NCI-H510A (cell line): ENCODE data around the gene GGTLC2.

Source experiments
- DNase-seq: peaks from one replicate; lab custom pipeline; 2025; lab: John Stamatoyannopoulos, UW

Gene GGTLC2

GRCh38 chr22:22691716-22692701 is 47.6 kb downstream of the GGTLC2 start:
- no peak for DNase-seq

- peak; percentile 30 for DNase-seq
These were observed 48.5 kb downstream of the GGTLC2 start for GRCh38 chr22:22692707-22693530.

- DNase-seq, result no peak
These were observed 49.1 kb downstream of the GGTLC2 start for GRCh38 chr22:22693531-22693884.

GRCh38 chr22:22694106-22694505 is 49.7 kb downstream of the GGTLC2 start:
- no peak for DNase-seq

- no peak for DNase-seq
These were observed 51.7 kb downstream of the GGTLC2 start for GRCh38 chr22:22696104-22696503.
